ENCODE measurements around the gene CALR. TPM values are rescaled to one million over a fixed set of nuclear protein-coding genes. Genes with fewer than 3 reads are reported as not detected.
"Not testable (repeated sequence)": the region's sequence is repeated elsewhere in the genome, so short reads cannot be mapped to it uniquely, and the experiment has no call there.

Gene CALR
- total RNA-seq, 4 donors from 2014 or later = 166 to 616 (median 392) TPM

DNA sequence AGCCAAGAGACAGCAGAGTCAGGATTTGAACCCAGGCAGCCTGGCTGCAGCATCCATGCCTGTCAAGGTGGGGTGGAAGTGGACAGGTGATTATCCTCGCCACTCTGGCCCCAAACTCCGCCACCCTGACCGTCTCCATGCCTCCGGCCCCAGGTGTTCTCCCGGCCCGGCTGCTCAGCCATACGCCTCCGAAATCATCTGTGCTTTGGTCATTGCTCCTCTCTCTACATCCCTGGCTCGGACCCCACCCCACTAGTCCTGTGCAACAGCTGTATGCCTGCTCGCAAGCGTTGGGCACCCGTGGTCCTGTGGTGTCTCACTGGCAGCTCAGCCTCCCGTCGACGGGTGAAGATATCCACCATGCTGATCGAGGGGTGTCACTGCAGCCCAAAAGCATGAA is 34.8 kb downstream of the CALR start:
- Histone ChIP-seq H3K4me1 (no peaks in the 10 kb centered on the region), H3K36me3 (no peaks in the 10 kb centered on the region), H3K27me3 (no peaks in the 10 kb centered on the region), H3K9me3 (no peaks in the 10 kb centered on the region), H3K4me3 (no peak overlapping the region), H3K27ac (no peak overlapping the region)
- DNase-seq = no peak
- intact Hi-C loops (cut with DNase I; ENCODE audit: low total_unique reads) = no loop called here
- TF ChIP-seq, protein P1, sequence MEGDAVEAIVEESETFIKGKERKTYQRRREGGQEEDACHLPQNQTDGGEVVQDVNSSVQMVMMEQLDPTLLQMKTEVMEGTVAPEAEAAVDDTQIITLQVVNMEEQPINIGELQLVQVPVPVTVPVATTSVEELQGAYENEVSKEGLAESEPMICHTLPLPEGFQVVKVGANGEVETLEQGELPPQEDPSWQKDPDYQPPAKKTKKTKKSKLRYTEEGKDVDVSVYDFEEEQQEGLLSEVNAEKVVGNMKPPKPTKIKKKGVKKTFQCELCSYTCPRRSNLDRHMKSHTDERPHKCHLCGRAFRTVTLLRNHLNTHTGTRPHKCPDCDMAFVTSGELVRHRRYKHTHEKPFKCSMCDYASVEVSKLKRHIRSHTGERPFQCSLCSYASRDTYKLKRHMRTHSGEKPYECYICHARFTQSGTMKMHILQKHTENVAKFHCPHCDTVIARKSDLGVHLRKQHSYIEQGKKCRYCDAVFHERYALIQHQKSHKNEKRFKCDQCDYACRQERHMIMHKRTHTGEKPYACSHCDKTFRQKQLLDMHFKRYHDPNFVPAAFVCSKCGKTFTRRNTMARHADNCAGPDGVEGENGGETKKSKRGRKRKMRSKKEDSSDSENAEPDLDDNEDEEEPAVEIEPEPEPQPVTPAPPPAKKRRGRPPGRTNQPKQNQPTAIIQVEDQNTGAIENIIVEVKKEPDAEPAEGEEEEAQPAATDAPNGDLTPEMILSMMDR (IDR thresholded peaks at IDR 0.05) = no peak
- no peak for TF ChIP-seq POLR2A (IDR thresholded peaks at IDR 0.05)

GRCh38 chr19:12974301-12975220 is 36.2 kb downstream of the CALR start:
- Histone ChIP-seq H3K27ac (no peak overlapping the region), H3K27me3 (no peaks in the 10 kb centered on the region), H3K9me3 (no peaks in the 10 kb centered on the region), H3K4me3 (no peak overlapping the region), H3K36me3 (no peaks in the 10 kb centered on the region), H3K4me1 (no peaks in the 10 kb centered on the region)
- TF ChIP-seq, protein P1 (IDR thresholded peaks at IDR 0.05) = no peak
- TF ChIP-seq POLR2A (IDR thresholded peaks at IDR 0.05) = no peak
- DNase-seq = no peak
- intact Hi-C loops (cut with DNase I; ENCODE audit: low total_unique reads) = loop anchor here (5.0 kb wide), 2 partner anchors 118 to 288 kb away; no protein-coding TSS in a partner anchor

- H3K27ac ChIP-seq = no peak overlapping the region
- H3K36me3 ChIP-seq = no peaks in the 10 kb centered on the region
- H3K4me1 ChIP-seq = no peaks in the 10 kb centered on the region
- TF ChIP-seq, protein P1 (IDR thresholded peaks at IDR 0.05) = no peak
- TF ChIP-seq POLR2A (IDR thresholded peaks at IDR 0.05) = no peak
- H3K4me3 ChIP-seq = no peak overlapping the region
- no peaks in the 10 kb centered on the region for H3K27me3 ChIP-seq
- intact Hi-C loops (cut with DNase I; ENCODE audit: low total_unique reads) = loop anchor here (5.0 kb wide), 2 partner anchors 117 to 287 kb away; no protein-coding TSS in a partner anchor
- no peaks in the 10 kb centered on the region for H3K9me3 ChIP-seq
- DNase-seq = no peak
Observed at GRCh38 chr19:12975221-12975741, 36.9 kb downstream of the CALR start.

GRCh38 chr19:12976109-12976508 is 37.7 kb downstream of the CALR start:
- intact Hi-C loops (cut with DNase I; ENCODE audit: low total_unique reads) = loop anchor here (5.0 kb wide), 2 partner anchors 116 to 286 kb away; no protein-coding TSS in a partner anchor
- H3K27ac ChIP-seq, H3K4me1 ChIP-seq, H3K9me3 ChIP-seq, H3K4me3 ChIP-seq, H3K36me3 ChIP-seq, DNase-seq, H3K27me3 ChIP-seq: not testable (repeated sequence)

DNA sequence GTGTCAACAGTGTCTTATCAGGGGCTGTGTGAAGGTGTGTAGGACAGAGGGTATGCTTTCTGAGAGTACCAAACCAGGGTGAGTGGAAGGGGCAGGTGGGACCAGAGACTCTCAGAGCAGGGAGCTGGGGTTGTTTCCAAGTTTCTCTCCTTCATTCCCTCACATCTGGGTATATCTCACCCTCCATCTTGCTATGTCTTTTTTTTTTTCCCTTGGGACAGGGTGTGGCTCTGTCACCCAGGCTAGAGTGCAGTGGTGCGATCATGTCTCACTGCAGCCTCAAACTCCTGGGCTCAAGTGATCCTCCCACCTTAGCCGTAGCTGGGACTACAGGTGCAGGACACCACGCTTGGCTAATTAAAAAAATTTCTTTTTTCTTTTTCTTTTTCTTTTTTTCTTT is 41.6 kb downstream of the CALR start:
- Histone ChIP-seq H3K27me3 (no peaks in the 10 kb centered on the region), H3K4me1 (no peaks in the 10 kb centered on the region), H3K4me3 (no peak overlapping the region), H3K27ac (no peak overlapping the region), H3K36me3 (no peaks in the 10 kb centered on the region), H3K9me3 (no peaks in the 10 kb centered on the region)
- DNase-seq = no peak
- intact Hi-C loops (cut with DNase I; ENCODE audit: low total_unique reads) = loop anchor here (5.0 kb wide), 3 partner anchors 82 to 282 kb away; no protein-coding TSS in a partner anchor
- no peak for TF ChIP-seq POLR2A (IDR thresholded peaks at IDR 0.05)
- TF ChIP-seq, protein P1 (IDR thresholded peaks at IDR 0.05) = no peak
